VCaP (cell line): ENCODE measurements around the gene CTIF.

Experiments used
- H3K27ac ChIP-seq: fragments of 450-650 bp; 2 replicates; pipeline ENCODE4 v1.5.1; 2017
- TF ChIP-seq, protein P1 (sequence below): fragments of 450-650 bp; conservative IDR thresholded peaks from 2 replicates; pipeline ENCODE4 v1.5.1; 2017; ENCODE audit warnings: mild to moderate bottlenecking, moderate library complexity

CTIF gene

GRCh38 chr18:48892146-48892855 lies 353.5 kb downstream of the CTIF start:
- TF ChIP-seq, protein P1, sequence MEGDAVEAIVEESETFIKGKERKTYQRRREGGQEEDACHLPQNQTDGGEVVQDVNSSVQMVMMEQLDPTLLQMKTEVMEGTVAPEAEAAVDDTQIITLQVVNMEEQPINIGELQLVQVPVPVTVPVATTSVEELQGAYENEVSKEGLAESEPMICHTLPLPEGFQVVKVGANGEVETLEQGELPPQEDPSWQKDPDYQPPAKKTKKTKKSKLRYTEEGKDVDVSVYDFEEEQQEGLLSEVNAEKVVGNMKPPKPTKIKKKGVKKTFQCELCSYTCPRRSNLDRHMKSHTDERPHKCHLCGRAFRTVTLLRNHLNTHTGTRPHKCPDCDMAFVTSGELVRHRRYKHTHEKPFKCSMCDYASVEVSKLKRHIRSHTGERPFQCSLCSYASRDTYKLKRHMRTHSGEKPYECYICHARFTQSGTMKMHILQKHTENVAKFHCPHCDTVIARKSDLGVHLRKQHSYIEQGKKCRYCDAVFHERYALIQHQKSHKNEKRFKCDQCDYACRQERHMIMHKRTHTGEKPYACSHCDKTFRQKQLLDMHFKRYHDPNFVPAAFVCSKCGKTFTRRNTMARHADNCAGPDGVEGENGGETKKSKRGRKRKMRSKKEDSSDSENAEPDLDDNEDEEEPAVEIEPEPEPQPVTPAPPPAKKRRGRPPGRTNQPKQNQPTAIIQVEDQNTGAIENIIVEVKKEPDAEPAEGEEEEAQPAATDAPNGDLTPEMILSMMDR: no peak
- no peak overlapping the region for H3K27ac ChIP-seq

GRCh38 chr18:48893061-48893607 lies 354.3 kb downstream of the CTIF start:
- TF ChIP-seq, protein P1: no peak
- H3K27ac ChIP-seq: no peak overlapping the region

GRCh38 chr18:48893608-48894600 lies 355.1 kb downstream of the CTIF start:
- TF ChIP-seq, protein P1: no peak
- H3K27ac ChIP-seq: no peak overlapping the region

- no peak overlapping the region for H3K27ac ChIP-seq
- TF ChIP-seq, protein P1: no peak
These were observed 356.0 kb downstream of the CTIF start for GRCh38 chr18:48894799-48895346.

DNA sequence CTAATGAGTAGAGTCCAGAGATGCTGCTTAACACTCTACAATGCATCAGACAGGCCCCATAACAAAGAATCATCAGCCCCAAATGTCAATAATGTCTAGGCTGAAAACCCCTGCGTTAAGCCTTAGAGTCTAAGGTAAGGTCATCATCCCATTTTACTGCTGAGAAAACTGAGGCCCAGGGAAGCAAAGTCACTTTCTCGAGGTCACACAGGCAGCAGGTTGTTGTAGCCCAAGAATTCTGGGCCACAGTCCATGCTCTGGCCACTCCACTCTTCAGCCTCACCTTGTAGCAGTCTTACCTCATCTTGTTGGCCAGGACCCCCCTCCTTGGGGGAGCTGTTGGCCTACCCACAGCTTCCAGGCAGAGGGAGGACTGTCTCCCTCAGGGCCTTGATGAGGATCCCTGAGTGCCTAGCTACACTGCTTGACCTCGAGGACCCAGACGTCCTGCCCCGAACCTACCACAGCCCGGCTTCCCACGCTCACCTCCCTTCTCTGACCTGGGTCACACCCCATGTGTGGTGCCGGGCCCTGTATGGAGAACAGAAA lies 357.6 kb downstream of the CTIF start:
- H3K27ac ChIP-seq: no peak overlapping the region

DNA sequence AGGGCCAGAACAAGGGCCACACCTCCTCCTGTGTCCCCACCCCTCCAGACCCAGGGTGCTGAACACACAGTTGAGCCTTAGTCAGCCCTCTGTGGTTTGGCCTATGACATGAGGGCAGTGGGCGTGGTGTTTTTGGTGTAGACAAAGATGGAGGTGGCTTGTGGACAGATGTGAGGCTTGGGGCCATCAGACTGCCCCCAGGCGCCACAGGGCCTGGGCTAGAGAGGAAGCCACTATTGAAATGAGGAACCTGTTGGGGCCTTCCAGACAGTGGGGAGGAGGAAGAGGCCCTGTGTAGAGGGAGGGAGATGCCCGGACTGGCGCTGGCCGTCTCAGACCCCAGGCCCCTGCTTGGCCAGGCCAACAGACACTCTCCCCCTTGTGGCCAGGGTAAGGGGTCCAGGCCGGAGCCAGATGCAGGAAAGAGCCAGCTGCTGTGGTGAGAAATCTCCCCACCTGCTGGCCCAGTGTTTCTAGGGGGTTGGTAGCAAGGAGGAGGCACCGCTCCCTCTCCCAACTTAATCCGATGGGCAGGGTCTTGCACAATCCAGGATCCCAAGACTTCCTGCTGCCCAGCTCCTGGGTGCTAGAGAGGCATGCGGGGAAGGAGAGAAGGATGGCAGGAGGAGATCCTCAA lies 358.2 kb downstream of the CTIF start:
- TF ChIP-seq, protein P1: no peak
- no peak overlapping the region for H3K27ac ChIP-seq

More for the DNA sequence above, 357.6 kb downstream of the CTIF start:
- TF ChIP-seq, protein P1: no peak
